Choroid plexus epithelial cell (primary cell): Measurements from ENCODE around the gene RAB39A.
A peak's percentile ranks its signal among the peaks of the same experiment; 100 is the strongest.

ENCODE experiments used
- DNase-seq: peaks from one replicate; pipeline ENCODE4 v3.0.0-alpha.2; 2010; ENCODE audit warnings: low read depth
- H3K4me3 ChIP-seq: 2 replicates; pipeline ENCODE4 v1.5.1; 2011; ENCODE audit warnings: low read depth, mild to moderate bottlenecking, control low read depth, low read length, moderate library complexity
- CTCF ChIP-seq: conservative IDR thresholded peaks from 2 replicates; pipeline ENCODE4 v1.5.1; 2011; ENCODE audit warnings: low read depth, mild to moderate bottlenecking, control low read depth, inconsistent platforms, low read length, moderate library complexity

RAB39A gene

DNA sequence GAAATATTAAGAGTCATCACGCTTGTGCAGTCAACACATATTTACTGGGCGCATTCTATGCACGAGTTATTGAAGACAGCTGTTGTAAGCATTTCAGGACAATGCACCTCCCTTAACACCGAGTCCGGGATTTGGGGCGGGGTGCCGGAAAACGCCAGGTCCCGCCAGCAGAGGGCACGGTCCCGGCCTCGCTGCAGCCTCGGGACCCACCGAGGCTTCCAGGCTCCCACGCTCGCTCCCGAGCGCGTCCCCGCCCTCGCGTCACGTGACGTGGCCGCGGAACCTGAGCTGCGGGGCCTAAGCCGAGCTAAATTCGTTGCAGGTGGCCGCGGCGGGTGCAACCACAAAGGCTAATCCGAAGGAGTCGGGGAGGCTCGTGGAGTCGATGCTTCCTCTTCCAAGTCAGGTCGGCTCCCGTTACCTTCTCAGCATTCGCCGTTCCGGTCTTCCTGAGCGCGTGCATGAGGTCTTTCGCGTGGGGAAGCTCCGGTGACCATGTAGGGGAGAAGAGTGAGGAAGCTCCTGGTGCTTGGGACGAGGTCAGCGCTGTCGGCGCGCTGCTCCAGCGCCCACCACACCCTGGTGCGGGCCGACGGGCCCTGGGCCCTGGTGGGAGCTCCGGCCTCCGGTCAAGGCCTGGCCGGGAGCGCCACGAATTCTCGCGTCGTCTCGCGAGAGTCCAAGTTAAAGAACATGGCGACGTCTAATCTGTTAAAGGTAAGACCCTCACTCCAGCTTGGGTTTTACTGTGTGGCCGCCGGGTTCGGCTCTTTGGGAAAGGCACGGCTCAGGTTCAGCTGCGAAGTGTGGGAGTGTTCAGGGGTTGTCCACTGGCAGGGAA, 80.6 kb downstream of the RAB39A start, which contains the start of gene CUL5:
TSS of gene CUL5 (plus strand) at position 243 of the 841 bp plus-strand sequence. CDS start at position 694, 451 bp downstream.
- peak; percentile 93 for DNase-seq
- TF ChIP-seq CTCF = peak; percentile 79
- peak within 1 kb of the TSS; percentile 86 for H3K4me3 ChIP-seq

DNA sequence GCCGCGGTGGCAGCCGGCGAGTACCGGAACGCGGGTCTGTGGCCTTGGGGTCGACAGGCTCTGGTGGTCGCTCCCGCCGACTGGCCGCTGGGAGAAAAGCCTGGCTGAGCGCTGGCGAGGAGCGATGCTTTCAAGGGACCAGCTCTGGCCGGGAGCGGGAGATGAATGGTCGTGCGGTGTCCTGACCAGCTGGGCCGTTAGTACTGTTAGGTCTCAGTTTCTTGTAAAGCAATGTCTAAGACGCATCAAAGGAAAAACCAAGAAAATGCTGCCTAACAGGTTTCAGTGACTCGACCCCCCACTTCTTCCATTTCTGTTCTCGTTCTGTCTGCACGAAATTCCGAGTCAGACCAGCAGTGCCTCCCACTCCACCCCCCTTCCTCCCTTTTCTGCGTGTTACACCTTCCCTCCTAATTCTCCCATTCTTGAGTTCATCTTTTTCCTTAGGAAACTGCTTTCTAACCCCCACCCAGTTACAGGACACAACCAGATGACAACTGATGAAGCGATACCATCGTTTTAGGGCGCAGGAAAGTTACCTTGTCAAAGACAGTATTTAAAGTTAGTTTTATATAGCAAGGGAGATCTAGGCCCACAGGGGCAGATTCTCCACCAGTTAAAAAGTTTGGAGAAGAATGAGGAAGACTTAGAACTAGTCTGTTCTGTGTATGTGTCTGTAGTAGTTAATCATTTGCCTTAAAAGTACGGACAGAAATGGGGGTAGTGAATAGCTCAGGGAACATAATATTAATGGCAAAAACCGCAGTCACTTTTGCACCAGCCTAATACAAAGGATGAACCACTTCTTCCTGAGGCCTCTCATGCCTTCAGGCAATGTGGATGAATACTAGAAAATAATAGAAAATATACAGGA, 81.5 kb downstream of the RAB39A start:
- H3K4me3 ChIP-seq = peak overlapping the region; percentile 86
- peak; percentile 18 for DNase-seq
- TF ChIP-seq CTCF = no peak

DNA sequence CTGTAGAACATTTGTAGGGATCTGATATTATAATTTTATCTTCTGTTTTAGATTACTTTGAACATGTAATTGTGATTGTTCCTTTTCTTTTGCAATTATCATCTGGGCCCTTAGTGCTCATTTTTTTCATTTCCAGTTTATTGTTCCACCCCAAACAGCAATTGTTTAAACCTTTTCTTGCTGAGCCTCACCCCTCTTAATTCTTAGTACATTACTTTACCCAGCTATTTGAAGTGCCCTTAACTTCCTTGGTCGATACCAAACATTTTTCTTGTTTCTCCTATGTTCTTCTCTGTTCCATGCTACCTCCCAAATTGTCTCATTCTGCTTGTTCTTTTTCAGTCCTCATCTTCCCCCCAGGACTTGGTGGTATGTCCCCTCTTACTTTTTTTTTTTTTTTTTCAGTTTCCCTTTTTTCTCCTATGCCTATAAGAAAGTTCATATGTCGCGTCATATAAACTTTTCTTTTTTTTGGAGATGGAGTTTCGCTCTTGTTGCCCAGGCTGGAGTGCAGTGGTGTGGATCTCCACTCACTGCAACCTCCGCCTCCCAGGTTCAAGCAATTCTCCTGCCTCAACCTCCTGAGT, 84.0 kb downstream of the RAB39A start:
- H3K4me3 ChIP-seq = no peak overlapping the region
- TF ChIP-seq CTCF = no peak
- no peak for DNase-seq
